Cardiac septum (tissue), 1 donor: ENCODE measurements around the gene ROBO3. TPM values are rescaled to one million over a fixed set of nuclear protein-coding genes. Genes with fewer than 3 reads are reported as not detected.
A peak's percentile ranks its signal among the peaks of the same experiment; 100 is the strongest.

ENCODE experiments used
- DNase-seq: peaks from one replicate; pipeline ENCODE4 v3.0.0-alpha.2; 2020; ENCODE audit warnings: low spot score
- intact Hi-C: fragments of 100-400 bp; cut with DNase I; formaldehyde crosslinking; loops from one replicate; pipeline ENCODE4 v1.14.0; 2022
- total RNA-seq: library from RNA; stranded (reverse); fragmentation: NEBNext Ultra II Directional; extraction: Animal tissue kit (Norgen Biotek cat#: 25700); gene quantifications from one replicate; pipeline ENCODE4 v1.2.1, GENCODE V29; 2021
- donor health status: DM: no; HTN: no; CAD: no.

Gene ROBO3
- total RNA-seq, 1 donor from 2014 or later = 5.1 TPM

- intact Hi-C loops = no loop called here
- peak; percentile 63 for DNase-seq
Measured at GRCh38 chr11:124886476-124886875, 21.2 kb downstream of the ROBO3 start.

GRCh38 chr11:124886978-124887666 is 21.9 kb downstream of the ROBO3 start:
- DNase-seq = peak; percentile 60
- intact Hi-C loops = no loop called here

- no peak for DNase-seq
- intact Hi-C loops = no loop called here
Measured at GRCh38 chr11:124887667-124888013, 22.4 kb downstream of the ROBO3 start.

- no peak for DNase-seq
Measured at GRCh38 chr11:124889191-124890091, 24.2 kb downstream of the ROBO3 start.

GRCh38 chr11:124890151-124890550 is 24.9 kb downstream of the ROBO3 start:
- intact Hi-C loops = no loop called here

More at GRCh38 chr11:124889191-124890091, 24.2 kb downstream of the ROBO3 start:
- intact Hi-C loops = no loop called here

GRCh38 chr11:124890683-124891372 is 25.6 kb downstream of the ROBO3 start:
- intact Hi-C loops = no loop called here
- no peak for DNase-seq

More at GRCh38 chr11:124890151-124890550, 24.9 kb downstream of the ROBO3 start:
- no peak for DNase-seq

GRCh38 chr11:124891373-124891861 is 26.2 kb downstream of the ROBO3 start:
- intact Hi-C loops = no loop called here
- no peak for DNase-seq

GRCh38 chr11:124892146-124892545 is 26.9 kb downstream of the ROBO3 start:
- no peak for DNase-seq
- intact Hi-C loops = no loop called here

GRCh38 chr11:124892750-124893454 is 27.7 kb downstream of the ROBO3 start:
- DNase-seq = no peak
- intact Hi-C loops = no loop called here

- no peak for DNase-seq
- intact Hi-C loops = no loop called here
Measured at GRCh38 chr11:124893781-124894401, 28.7 kb downstream of the ROBO3 start.

- DNase-seq = peak; percentile 54
- intact Hi-C loops = no loop called here
Measured at GRCh38 chr11:124894606-124895430, 29.6 kb downstream of the ROBO3 start.

GRCh38 chr11:124895471-124895971 is 30.3 kb downstream of the ROBO3 start:
- intact Hi-C loops = no loop called here
- no peak for DNase-seq

- intact Hi-C loops = no loop called here
- DNase-seq = no peak
Measured at GRCh38 chr11:124896071-124896750, 31.0 kb downstream of the ROBO3 start.

- intact Hi-C loops = no loop called here
- peak; percentile 73 for DNase-seq
Measured at GRCh38 chr11:124896821-124897391, 31.7 kb downstream of the ROBO3 start.

GRCh38 chr11:124897674-124898262 is 32.5 kb downstream of the ROBO3 start, which contains the start of gene ROBO4:
Gene ROBO4 (minus strand): TSS chr11:124897865. CDS start chr11:124897795, 70 bp downstream.
- DNase-seq = peak; percentile 83
- intact Hi-C loops = no loop called here

- DNase-seq = peak; percentile 63
- intact Hi-C loops = no loop called here
Measured at GRCh38 chr11:124898263-124898680, 33.0 kb downstream of the ROBO3 start.

GRCh38 chr11:124898711-124899110 is 33.5 kb downstream of the ROBO3 start:
- intact Hi-C loops = no loop called here

More at GRCh38 chr11:124898711-124899110, 33.5 kb downstream of the ROBO3 start:
- DNase-seq = peak; percentile 75
